BE2C (cell line): Measurements from ENCODE around the gene UNC45A.
"Not testable (repeated sequence)": the region's sequence is repeated elsewhere in the genome, so short reads cannot be mapped to it uniquely, and the experiment has no call there.

ENCODE experiments used
- DNase-seq: peaks from one replicate; pipeline ENCODE4 v3.0.0-alpha.2; 2020
- H3K27me3 ChIP-seq: fragments of 250-450 bp; sonication (Bioruptor Pico); 2 replicates; pipeline ENCODE4 v1.5.1; 2020; ENCODE audit warnings: mild to moderate bottlenecking
- H3K36me3 ChIP-seq: fragments of 250-450 bp; sonication (Bioruptor Pico); 2 replicates; pipeline ENCODE4 v1.5.1; 2020; ENCODE audit warnings: mild to moderate bottlenecking
- H3K4me1 ChIP-seq: fragments of 250-450 bp; sonication (Bioruptor Pico); 2 replicates; pipeline ENCODE4 v1.5.1; 2020
- H3K4me3 ChIP-seq: 2 replicates; pipeline ENCODE4 v1.5.1; 2011; ENCODE audit warnings: low read depth, low read length
- H3K9me3 ChIP-seq: fragments of 250-450 bp; sonication (Bioruptor Pico); 2 replicates; pipeline ENCODE4 v1.5.1; 2020
- TF ChIP-seq, protein P1 (sequence below): IDR thresholded peaks from 2 replicates; pipeline ENCODE4 v1.5.1; 2012; ENCODE audit warnings: mild to moderate bottlenecking, low read depth, low read length

Gene UNC45A

DNA sequence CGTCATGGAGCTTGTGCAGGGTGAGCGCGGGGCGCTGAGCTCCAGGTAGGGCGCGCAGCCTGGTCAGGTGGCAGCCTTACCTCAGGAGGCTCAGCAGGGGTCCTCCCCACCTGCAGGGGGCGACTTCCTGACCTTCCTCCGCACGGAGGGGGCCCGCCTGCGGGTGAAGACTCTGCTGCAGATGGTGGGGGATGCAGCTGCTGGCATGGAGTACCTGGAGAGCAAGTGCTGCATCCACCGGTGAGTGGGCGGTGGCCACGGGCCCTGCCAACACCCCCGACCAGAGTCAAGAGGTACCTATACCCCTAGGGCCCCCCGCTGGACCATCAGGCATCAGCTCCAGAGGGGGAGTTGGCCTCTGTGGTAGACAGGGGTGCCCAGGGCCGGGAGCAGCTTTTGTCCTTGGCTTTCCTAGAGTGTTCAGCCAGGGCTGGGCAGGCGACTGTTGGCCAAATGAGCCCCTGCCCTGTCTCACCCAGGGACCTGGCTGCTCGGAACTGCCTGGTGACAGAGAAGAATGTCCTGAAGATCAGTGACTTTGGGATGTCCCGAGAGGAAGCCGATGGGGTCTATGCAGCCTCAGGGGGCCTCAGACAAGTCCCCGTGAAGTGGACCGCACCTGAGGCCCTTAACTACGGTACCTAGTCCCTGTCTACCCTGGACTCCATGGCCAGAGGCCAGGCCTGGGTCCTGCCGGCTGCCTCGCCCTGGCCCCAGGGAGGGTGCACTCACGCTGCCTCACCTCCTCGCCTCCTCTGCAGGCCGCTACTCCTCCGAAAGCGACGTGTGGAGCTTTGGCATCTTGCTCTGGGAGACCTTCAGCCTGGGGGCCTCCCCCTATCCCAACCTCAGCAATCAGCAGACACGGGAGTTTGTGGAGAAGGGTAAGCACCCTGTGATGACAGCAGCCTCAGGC lies 41.7 kb upstream of the UNC45A start:
- Histone ChIP-seq H3K9me3 (no peaks in the 10 kb centered on the region), H3K36me3 (no peaks in the 10 kb centered on the region), H3K4me1 (peaks cover 6% of the 10 kb centered on the region), H3K4me3 (peak overlapping the region; percentile 80), H3K27me3 (no peaks in the 10 kb centered on the region)
- DNase-seq: peak; percentile 80
- TF ChIP-seq, protein P1, sequence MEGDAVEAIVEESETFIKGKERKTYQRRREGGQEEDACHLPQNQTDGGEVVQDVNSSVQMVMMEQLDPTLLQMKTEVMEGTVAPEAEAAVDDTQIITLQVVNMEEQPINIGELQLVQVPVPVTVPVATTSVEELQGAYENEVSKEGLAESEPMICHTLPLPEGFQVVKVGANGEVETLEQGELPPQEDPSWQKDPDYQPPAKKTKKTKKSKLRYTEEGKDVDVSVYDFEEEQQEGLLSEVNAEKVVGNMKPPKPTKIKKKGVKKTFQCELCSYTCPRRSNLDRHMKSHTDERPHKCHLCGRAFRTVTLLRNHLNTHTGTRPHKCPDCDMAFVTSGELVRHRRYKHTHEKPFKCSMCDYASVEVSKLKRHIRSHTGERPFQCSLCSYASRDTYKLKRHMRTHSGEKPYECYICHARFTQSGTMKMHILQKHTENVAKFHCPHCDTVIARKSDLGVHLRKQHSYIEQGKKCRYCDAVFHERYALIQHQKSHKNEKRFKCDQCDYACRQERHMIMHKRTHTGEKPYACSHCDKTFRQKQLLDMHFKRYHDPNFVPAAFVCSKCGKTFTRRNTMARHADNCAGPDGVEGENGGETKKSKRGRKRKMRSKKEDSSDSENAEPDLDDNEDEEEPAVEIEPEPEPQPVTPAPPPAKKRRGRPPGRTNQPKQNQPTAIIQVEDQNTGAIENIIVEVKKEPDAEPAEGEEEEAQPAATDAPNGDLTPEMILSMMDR: peak; percentile 68

DNA sequence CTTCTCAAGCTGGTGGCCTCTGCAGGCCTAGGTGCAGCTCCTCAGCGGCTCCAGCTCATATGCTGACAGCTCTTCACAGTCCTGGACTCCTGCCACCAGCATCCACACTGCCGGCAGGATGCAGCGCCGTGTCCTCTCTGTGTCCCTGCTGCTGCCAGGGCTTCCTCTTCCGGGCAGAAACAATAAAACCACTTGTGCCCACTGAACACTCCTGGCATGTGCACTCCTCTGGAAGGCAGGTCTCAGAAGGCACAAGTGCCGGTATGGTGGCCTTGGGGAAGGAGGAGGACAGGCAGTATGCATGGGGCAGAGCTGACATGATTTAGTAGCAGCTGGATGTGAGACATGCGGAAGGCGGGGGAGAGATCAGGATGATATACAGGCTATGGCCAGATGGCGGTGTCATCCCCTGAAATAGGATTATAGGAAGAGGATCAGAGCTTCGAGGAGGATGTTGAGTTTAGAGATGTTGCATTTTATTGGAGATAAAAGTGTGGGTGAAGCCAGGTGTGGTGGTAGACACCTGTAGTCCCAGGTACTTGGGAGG lies 39.4 kb upstream of the UNC45A start:
- H3K4me3 ChIP-seq: peak overlapping the region; percentile 22; the same call in 1 of the 2 replicates
- no peaks in the 10 kb centered on the region for H3K36me3 ChIP-seq
- H3K4me1 ChIP-seq: peaks cover 6% of the 10 kb centered on the region
- TF ChIP-seq, protein P1: peak; percentile 34; the same call in 1 of the 2 replicates
- H3K9me3 ChIP-seq: no peaks in the 10 kb centered on the region
- no peaks in the 10 kb centered on the region for H3K27me3 ChIP-seq
- peak; percentile 64 for DNase-seq

DNA sequence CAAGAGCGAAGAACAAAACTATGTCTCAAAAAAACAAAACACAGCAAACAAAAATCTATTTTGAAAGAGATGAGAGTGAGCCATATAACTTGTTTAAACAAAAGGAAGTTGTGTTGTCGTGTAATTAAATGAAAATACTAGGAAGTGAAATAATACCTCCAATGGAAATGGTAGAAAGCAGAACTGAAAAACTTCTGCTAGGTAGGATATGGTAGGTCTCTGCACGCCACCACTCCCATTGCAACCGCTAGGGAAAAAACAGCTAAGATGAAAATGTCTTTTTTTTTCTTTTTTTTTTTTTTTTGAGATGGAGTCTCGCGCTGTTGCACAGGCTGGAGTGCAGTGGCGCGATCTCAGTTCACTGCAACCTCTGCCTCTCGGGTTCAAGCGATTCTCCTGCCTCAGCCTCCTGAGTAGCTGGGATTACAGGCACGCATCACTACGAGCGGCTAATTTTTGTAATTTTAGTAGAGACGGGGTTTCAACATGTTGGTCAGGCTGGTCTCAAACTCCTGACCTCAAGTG lies 37.9 kb upstream of the UNC45A start:
- H3K36me3 ChIP-seq, H3K4me1 ChIP-seq, DNase-seq, H3K9me3 ChIP-seq, H3K27me3 ChIP-seq, H3K4me3 ChIP-seq: not testable (repeated sequence)

DNA sequence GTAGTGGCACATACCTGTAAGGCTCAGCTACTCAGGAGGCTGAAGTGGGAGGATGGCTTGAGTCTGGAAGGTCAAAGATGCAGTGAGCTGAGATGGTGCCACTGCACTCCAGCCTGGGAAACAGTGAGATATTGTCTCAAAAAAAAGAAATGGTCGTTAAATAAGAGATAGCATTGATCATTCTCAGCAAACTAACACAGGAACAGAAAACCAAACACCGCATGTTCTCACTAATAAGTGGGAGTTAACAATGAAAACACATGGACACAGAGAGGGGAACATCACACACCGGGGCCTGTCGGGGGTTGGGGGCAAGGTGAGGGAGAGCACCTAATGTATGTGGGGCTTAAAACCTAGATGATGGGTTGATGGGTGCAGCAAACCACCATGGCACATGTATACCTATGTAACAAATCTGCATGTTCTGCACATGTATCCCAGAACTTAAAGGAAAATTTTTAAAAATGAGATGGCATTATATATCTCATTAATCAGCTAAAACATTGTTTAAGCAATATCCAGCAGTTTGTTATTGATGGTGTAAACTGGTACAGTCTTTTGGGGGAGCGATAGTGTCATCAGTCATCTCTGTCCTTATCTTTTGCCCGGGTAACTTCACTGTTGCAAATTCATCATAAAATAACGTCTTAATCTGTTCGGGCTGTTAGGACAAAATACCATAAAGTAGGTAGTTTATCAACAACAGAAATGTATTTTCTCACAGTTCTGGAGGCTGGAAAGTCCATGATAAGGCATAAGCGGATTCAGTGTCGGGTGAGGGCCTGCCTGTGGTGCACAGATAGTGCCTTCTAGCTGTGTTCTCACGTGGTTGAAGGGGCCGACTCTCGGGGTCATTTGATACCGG lies 33.7 kb upstream of the UNC45A start:
- DNase-seq: no peak
- Histone ChIP-seq H3K36me3 (peaks cover 12% of the 10 kb centered on the region), H3K27me3 (no peaks in the 10 kb centered on the region), H3K4me1 (no peaks in the 10 kb centered on the region), H3K9me3 (no peaks in the 10 kb centered on the region), H3K4me3 (peak overlapping the region; percentile 83)
- TF ChIP-seq, protein P1: no peak

DNA sequence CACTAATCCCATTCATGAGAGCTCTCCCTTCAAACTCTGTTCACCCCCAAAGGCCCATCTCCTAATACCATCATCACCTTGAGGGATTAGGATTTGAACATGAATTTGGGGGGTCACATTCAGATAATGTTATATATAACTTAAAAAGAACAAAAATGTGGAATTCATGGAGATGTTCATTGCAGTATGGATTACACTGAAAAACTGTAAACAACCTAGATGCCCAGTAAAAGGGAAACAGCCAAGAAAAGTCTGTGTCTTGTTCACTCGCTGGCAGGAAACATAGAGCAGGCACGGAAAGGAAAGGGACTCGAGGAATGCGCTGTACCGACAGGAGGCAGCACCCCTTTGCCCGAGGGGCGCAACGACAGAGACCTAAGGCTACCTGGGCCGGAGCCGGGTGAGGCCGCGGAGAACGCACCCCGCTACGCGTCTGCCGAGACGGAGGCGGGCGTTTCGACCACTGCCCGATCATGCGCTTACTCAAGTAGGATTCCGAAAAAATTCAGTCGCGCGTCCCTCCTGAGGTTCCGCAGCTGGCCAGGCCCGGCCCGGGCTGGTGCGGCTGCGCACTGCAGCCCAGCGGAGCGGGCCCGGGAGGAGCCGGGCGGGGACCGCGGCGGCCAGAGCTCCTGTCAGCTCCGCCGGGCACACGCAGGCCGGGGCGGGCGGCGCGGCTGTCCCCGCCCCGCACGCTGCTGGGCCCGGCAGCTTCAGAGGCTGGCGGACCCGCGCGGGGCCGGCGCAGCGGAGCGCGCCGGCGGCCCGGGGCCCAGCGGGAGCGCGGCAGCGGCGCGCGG lies 32.8 kb upstream of the UNC45A start:
- Histone ChIP-seq H3K4me1 (no peaks in the 10 kb centered on the region), H3K36me3 (peaks cover 16% of the 10 kb centered on the region), H3K9me3 (no peaks in the 10 kb centered on the region), H3K27me3 (no peaks in the 10 kb centered on the region), H3K4me3 (peak overlapping the region; percentile 83)
- TF ChIP-seq, protein P1: peak; percentile 81
- peak; percentile 80 for DNase-seq
